T-helper 17 cell (primary cell): Measurements from ENCODE around the gene HDAC4. TPM values are rescaled to one million over a fixed set of nuclear protein-coding genes. Genes with fewer than 3 reads are reported as not detected.

Experiments
- ATAC-seq: fragments of 150-1000 bp; cut with Tn5 transposase; 2 replicates; pipeline ENCODE4 v1.10.0; 2021; ENCODE audit warnings: mild to moderate bottlenecking, moderate library complexity
- DNase-seq, 3 donors: peaks; one replicate each; pipeline versions ENCODE4 v3.0.0 to v3.0.0-alpha.2; 2020 to 2021
- H3K9me3 ChIP-seq: one replicate; pipeline ENCODE4 v1.7.0; 2013; ENCODE audit warnings: low read length, mild to moderate bottlenecking; ENCODE audit not compliant: control insufficient read depth, poor library complexity, severe bottlenecking
- H3K27ac Mint-ChIP-seq: one replicate; pipeline ENCODE4 v1.8.0; 2022; ENCODE audit warnings: mild to moderate bottlenecking, moderate library complexity, mixed read lengths
- H3K27me3 Mint-ChIP-seq: one replicate; pipeline ENCODE4 v1.8.0; 2022; ENCODE audit warnings: mixed read lengths
- H3K36me3 Mint-ChIP-seq: one replicate; pipeline ENCODE4 v1.8.0; 2022; ENCODE audit warnings: low read depth, mixed read lengths
- H3K4me1 Mint-ChIP-seq: one replicate; pipeline ENCODE4 v1.8.0; 2022; ENCODE audit warnings: mild to moderate bottlenecking, mixed read lengths
- H3K4me3 Mint-ChIP-seq: one replicate; pipeline ENCODE4 v1.8.0; 2022; ENCODE audit warnings: mild to moderate bottlenecking, moderate library complexity, mixed read lengths
- total RNA-seq, 4 donors: library from RNA in 2 of 4; stranded (reverse) in 2 of 4; gene quantifications; one replicate each; pipeline ENCODE4 v1.2.3 and lab custom pipeline; 2022 to 2026

The HDAC4 gene
- total RNA-seq, 2 donors from 2014 or later = 78.9 to 79.0 TPM

DNA sequence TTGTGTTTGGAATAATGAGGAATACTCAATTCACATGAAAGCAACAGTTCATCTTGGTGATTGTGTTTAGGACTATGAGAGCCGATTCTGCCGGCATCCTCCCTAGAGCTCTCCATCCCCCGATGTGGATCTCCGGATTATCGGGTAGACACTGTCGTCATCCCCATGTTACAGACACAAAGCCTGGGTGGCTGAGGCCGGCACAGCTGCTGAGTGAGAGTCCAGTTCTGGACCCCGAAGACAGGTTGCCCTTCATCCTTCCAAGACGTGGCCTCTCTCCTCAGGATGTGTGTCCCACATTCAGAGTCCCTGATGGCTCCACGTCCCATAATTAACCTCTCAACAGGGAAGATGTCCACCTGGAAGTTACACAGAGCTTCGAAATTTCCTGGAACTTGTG, 129.3 kb downstream of the HDAC4 start:
- Mint-ChIP-seq H3K4me3 (no peak overlapping the region), H3K27ac (peak overlapping the region; percentile 47), H3K27me3 (no peaks in the 10 kb centered on the region), H3K4me1 (peaks cover 60% of the 10 kb centered on the region), H3K36me3 (peaks cover 2% of the 10 kb centered on the region)
- no peaks in the 10 kb centered on the region for H3K9me3 ChIP-seq
- DNase-seq (no peak), ATAC-seq (no peak)

GRCh38 chr2:239269916-239270315, 130.9 kb downstream of the HDAC4 start:
- Mint-ChIP-seq H3K27me3 (no peaks in the 10 kb centered on the region), H3K4me1 (peaks cover 67% of the 10 kb centered on the region), H3K36me3 (peaks cover 2% of the 10 kb centered on the region), H3K27ac (peak overlapping the region; percentile 79), H3K4me3 (no peak overlapping the region)
- DNase-seq (no peak), ATAC-seq (no peak)
- H3K9me3 ChIP-seq = no peaks in the 10 kb centered on the region

- Mint-ChIP-seq H3K27me3 (no peaks in the 10 kb centered on the region), H3K4me3 (peak overlapping the region; percentile 70), H3K4me1 (peaks cover 66% of the 10 kb centered on the region), H3K36me3 (peaks cover 2% of the 10 kb centered on the region), H3K27ac (peak overlapping the region; percentile 79)
- H3K9me3 ChIP-seq = no peaks in the 10 kb centered on the region
- DNase-seq = no peak
- ATAC-seq = no peak
These were observed 131.5 kb downstream of the HDAC4 start for GRCh38 chr2:239269173-239269885.

- no peak for ATAC-seq
- Mint-ChIP-seq H3K27me3 (no peaks in the 10 kb centered on the region), H3K4me1 (peaks cover 63% of the 10 kb centered on the region), H3K27ac (peak overlapping the region; percentile 97), H3K36me3 (peaks cover 2% of the 10 kb centered on the region), H3K4me3 (peak overlapping the region; percentile 45)
- DNase-seq = no peak
- no peaks in the 10 kb centered on the region for H3K9me3 ChIP-seq
These were observed 132.3 kb downstream of the HDAC4 start for GRCh38 chr2:239268549-239268948.

DNA sequence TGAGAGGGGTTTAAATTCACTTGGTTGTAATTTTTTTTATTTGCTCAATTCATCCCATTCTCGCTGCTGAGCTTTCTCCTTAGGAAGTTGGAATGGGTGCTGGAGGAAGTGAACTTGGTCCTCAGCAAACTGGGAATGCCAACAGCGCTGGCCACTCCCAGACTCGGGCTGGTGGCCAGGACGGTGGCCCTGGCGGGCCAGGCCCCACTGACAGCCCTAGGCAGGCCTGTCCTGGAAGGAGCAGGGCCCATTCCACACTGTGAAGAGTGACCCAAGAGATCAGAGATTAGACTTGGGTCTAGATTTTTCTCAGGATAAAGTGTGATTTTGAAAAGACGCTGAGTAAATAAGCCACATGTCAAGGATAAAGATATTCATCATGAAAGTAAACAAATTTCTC, 132.7 kb downstream of the HDAC4 start:
- no peak for DNase-seq
- Mint-ChIP-seq H3K27me3 (no peaks in the 10 kb centered on the region), H3K4me1 (peaks cover 61% of the 10 kb centered on the region), H3K27ac (peak overlapping the region; percentile 97), H3K4me3 (peak overlapping the region; percentile 45), H3K36me3 (no peaks in the 10 kb centered on the region)
- ATAC-seq = no peak
- no peaks in the 10 kb centered on the region for H3K9me3 ChIP-seq

DNA sequence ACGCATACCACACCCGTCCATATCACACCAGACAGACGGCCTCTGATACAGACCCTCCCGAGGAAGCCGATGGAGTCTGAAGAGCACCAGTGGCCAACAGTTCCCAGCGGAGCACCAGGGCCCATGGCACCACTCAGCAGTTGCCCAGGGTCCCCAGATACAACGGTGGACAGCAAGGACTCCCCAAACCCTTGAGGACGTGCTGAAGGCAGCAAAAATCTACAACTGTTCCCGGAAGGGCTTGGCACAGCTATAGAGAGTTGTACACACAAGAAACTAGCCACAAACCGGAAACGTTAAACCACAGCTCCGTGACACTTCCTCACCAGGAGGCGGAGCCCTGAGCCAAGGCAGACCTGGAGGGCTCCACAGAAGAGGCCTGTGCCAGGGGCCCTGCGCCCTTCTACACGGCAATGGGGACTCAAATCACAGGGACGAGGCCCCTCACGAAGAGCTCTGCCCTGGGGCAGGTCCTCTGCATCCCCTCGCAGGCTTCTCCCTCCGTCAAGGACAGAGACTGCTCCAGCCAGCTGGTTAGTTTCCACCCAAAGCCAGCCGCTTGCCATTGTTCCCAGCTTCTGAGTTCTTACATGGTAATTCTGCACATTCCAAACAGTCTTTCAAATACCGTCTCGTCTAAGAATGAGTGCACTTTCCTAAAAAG, 133.4 kb downstream of the HDAC4 start:
- peak; percentile 72 to 84 (median 80) for DNase-seq
- H3K4me1 Mint-ChIP-seq = peaks cover 61% of the 10 kb centered on the region
- peak; percentile 85 for ATAC-seq
- no peaks in the 10 kb centered on the region for H3K9me3 ChIP-seq
- H3K36me3 Mint-ChIP-seq = no peaks in the 10 kb centered on the region
- peak overlapping the region; percentile 98 for H3K4me3 Mint-ChIP-seq
- H3K27ac Mint-ChIP-seq = peak overlapping the region; percentile 97
- no peaks in the 10 kb centered on the region for H3K27me3 Mint-ChIP-seq

- DNase-seq = no peak
These were observed 134.0 kb downstream of the HDAC4 start for GRCh38 chr2:239266779-239267287.

GRCh38 chr2:239266434-239266766, 134.4 kb downstream of the HDAC4 start:
- H3K4me3 Mint-ChIP-seq = peak overlapping the region; percentile 98
- peaks cover 63% of the 10 kb centered on the region for H3K4me1 Mint-ChIP-seq
- peak overlapping the region; percentile 97 for H3K27ac Mint-ChIP-seq
- DNase-seq (no peak), ATAC-seq (no peak)
- H3K9me3 ChIP-seq = no peaks in the 10 kb centered on the region
- no peaks in the 10 kb centered on the region for H3K36me3 Mint-ChIP-seq
- H3K27me3 Mint-ChIP-seq = no peaks in the 10 kb centered on the region

More at GRCh38 chr2:239266779-239267287, 134.0 kb downstream of the HDAC4 start:
- H3K27me3 Mint-ChIP-seq = no peaks in the 10 kb centered on the region
- ATAC-seq = no peak
- peaks cover 63% of the 10 kb centered on the region for H3K4me1 Mint-ChIP-seq
- no peaks in the 10 kb centered on the region for H3K36me3 Mint-ChIP-seq
- peak overlapping the region; percentile 97 for H3K27ac Mint-ChIP-seq
- H3K4me3 Mint-ChIP-seq = peak overlapping the region; percentile 98
- no peaks in the 10 kb centered on the region for H3K9me3 ChIP-seq

- Mint-ChIP-seq H3K27me3 (no peaks in the 10 kb centered on the region), H3K36me3 (no peaks in the 10 kb centered on the region), H3K4me3 (peak overlapping the region; percentile 98), H3K4me1 (peaks cover 66% of the 10 kb centered on the region), H3K27ac (peak overlapping the region; percentile 97)
- ATAC-seq (no peak), DNase-seq (no peak)
- no peaks in the 10 kb centered on the region for H3K9me3 ChIP-seq
These were observed 135.0 kb downstream of the HDAC4 start for GRCh38 chr2:239265681-239266433.

DNA sequence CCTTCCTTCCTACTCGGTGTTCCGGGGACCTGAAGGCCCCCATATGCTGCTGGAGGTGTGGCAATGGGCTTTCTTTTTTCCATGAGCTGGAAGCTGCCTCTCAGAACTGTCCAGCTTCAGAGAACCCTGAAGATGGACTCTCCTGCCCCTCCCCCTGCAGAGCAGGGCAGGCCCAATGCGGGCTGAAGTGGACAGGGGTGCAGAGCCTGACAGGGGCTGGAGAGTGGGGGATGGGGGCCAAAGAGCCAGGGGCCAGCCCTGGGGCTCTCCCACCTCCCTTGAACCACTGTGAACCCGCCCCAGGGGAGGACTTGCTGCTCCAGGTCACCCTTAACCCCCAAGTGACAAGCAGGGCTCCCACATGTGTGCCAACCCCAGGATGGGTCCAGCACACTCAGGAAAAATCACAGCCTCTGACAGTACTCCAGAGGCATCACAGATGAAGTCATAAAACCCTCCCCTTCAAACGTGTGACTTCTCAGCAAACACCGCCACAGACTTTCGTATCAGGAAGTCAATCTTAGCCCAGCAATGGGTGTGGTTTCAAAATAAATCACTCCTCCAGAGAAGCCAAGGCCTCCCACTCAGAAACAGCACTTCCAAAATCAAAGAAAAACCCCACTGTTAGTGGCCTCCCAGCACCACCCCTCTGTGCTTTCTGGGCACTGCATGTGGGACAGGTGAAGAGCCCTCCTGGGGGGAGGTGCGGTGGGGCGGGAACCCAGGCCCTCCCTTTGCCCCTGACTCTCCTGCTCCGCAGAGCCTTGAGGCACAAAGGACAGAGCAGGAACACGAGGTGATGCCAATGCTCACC, 135.8 kb downstream of the HDAC4 start:
- H3K36me3 Mint-ChIP-seq = no peaks in the 10 kb centered on the region
- H3K4me3 Mint-ChIP-seq = peak overlapping the region; percentile 98
- no peaks in the 10 kb centered on the region for H3K9me3 ChIP-seq
- H3K4me1 Mint-ChIP-seq = peaks cover 70% of the 10 kb centered on the region
- no peaks in the 10 kb centered on the region for H3K27me3 Mint-ChIP-seq
- ATAC-seq = peak; percentile 79
- peak overlapping the region; percentile 97 for H3K27ac Mint-ChIP-seq
- DNase-seq = peak; percentile 30 to 54 (median 43)

DNA sequence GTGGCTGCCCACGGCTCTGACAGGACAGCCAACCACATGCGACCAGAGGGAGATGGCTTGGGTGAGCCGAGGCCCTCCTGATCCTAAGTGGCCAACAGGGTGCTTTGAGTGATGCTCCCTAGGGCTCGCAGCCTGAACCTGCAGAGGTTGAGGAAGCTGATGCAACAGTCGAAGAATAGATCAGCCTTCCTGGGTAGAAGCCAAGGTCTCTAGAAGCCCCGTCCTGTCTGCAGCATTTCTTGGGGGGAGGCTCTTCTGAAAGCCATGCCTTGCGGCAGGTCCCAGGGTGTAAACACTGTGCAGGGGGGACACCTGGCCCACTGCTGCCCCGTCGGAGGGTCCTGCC, 136.4 kb downstream of the HDAC4 start:
- DNase-seq (no peak), ATAC-seq (no peak)
- Mint-ChIP-seq H3K4me1 (peaks cover 73% of the 10 kb centered on the region), H3K27ac (peak overlapping the region; percentile 97), H3K36me3 (no peaks in the 10 kb centered on the region), H3K4me3 (peak overlapping the region; percentile 98), H3K27me3 (no peaks in the 10 kb centered on the region)
- no peaks in the 10 kb centered on the region for H3K9me3 ChIP-seq

GRCh38 chr2:239263669-239264491, 136.9 kb downstream of the HDAC4 start:
- Mint-ChIP-seq H3K4me1 (peaks cover 73% of the 10 kb centered on the region), H3K27ac (peak overlapping the region; percentile 97)
- no peak for ATAC-seq

More at GRCh38 chr2:239263669-239264491, 136.9 kb downstream of the HDAC4 start:
- Mint-ChIP-seq H3K27me3 (no peaks in the 10 kb centered on the region), H3K36me3 (no peaks in the 10 kb centered on the region), H3K4me3 (peak overlapping the region; percentile 98)
- H3K9me3 ChIP-seq = no peaks in the 10 kb centered on the region
- no peak for DNase-seq
